HG03442 (cell line): ENCODE results near the gene DOLPP1.

Experiments
- ATAC-seq: cut with Tn5 transposase; IDR thresholded peaks from one replicate; pipeline ENCODE4 v1.9.1; 2021; ENCODE audit warnings: mild to moderate bottlenecking, moderate library complexity; ENCODE audit not compliant: unreplicated experiment

DOLPP1 gene

GRCh38 chr9:129093602-129094386 is 12.9 kb downstream of the DOLPP1 start:
- ATAC-seq: no peak

- ATAC-seq: no peak
Measured at GRCh38 chr9:129094387-129095169, 13.7 kb downstream of the DOLPP1 start.

GRCh38 chr9:129095170-129095667 is 14.3 kb downstream of the DOLPP1 start:
- no peak for ATAC-seq

DNA sequence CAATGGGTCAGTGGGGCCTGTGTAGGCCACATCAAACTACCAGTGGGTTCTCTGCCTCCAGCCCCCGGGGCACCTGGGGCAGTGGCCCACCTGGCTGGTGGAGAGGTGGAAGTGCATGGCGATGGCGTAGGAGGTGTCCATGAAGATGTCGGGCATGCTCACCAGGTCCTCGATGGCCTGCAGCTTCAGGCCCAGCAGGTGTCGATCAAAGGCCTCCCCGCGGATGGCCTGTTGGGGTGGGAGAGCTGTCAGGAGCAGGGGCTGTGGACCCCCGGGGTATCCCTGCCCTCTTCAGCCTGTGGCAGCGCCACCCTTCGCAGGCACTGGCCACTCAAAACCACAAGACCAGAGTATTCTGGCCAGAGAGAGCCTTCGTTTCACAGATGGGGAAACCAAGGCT is 15.0 kb downstream of the DOLPP1 start:
- ATAC-seq: no peak

GRCh38 chr9:129097671-129098306 is 16.9 kb downstream of the DOLPP1 start:
- no peak for ATAC-seq

DNA sequence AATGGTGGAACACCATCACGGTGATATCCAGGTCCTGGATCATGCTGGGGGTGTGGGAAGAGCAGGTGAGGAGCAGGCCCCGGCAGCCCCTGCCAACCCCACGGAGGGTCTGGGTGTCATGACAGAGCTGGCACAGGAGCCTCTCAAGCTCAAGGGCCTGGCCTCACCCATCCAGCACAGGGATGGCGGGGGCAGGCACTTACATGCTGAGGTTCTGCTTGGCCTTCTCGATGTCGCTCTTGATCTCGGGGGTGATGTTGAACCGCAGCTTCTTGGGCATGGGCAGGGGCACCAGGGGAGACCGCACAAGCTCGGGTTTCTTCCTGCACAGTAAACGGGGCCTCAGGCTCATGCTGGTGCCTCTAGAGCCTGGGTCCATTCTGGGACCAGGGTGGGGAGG is 17.4 kb downstream of the DOLPP1 start:
- ATAC-seq: no peak

DNA sequence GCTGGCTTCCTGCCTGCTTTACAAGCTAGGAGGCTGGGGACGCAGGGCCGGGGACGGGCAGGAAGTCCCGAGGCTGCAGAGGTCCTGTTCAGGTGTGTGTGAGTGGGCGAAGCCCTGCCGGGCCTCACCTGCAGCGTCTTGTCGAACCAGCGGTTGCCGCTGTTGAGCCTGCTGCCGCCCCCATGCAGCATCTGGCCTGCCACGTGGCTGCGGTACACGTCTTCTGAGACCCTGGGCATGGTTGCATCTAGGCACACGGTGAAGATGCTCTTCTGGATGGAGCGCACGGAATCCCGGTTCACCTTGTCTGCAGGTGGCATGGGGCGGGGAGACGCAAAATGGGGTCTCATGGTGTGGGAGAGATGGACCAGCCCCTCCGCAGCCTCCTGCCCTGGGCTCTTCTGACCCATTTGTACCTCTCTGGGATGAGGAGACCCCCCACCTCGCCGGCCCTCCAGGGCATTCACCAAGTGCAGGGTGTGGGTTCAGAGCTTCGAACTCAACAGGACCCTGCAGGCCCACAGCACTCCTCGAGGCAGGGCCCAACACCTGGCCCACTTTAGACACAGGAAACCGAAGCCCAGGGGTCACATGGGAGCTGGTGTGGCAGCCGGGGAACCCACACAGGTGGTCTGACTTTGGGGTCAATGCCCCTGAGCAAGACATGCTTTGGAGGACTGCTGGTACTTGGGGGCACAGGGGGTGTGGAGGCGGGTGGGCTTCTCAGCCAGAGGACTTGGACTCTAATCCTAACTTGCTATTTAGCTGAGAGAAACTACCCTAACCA is 19.7 kb downstream of the DOLPP1 start:
- ATAC-seq: no peak

DNA sequence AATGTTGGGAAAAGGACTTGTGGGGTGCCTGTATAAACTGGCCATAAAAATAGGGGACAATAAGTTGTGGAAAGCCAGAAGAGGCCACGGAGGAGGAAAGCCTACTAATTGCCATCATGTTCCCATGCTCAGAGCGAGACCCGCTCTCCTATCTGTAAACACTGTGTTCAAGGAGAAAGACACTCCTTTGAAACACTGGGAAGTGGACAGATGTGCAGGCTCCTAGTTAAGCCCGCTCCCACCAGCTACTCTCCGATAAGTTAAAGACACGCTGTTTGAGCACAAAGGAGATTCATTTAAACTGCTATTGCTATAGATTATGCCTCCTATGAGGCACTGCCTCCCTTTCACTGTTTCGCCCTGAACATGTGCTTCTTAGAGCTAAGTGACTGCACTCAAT is 20.4 kb downstream of the DOLPP1 start:
- no peak for ATAC-seq

GRCh38 chr9:129102095-129102525 is 21.2 kb downstream of the DOLPP1 start:
- ATAC-seq: no peak

- no peak for ATAC-seq
Measured at GRCh38 chr9:129102791-129103594, 22.1 kb downstream of the DOLPP1 start.

GRCh38 chr9:129103595-129103965 is 22.7 kb downstream of the DOLPP1 start:
- ATAC-seq: no peak

- no peak for ATAC-seq
Measured at GRCh38 chr9:129104051-129104450, 23.1 kb downstream of the DOLPP1 start.

GRCh38 chr9:129105857-129106694 is 25.2 kb downstream of the DOLPP1 start:
- ATAC-seq: no peak

GRCh38 chr9:129107651-129108050 is 26.7 kb downstream of the DOLPP1 start:
- ATAC-seq: no peak

- ATAC-seq: no peak
Measured at GRCh38 chr9:129108083-129108804, 27.3 kb downstream of the DOLPP1 start.

DNA sequence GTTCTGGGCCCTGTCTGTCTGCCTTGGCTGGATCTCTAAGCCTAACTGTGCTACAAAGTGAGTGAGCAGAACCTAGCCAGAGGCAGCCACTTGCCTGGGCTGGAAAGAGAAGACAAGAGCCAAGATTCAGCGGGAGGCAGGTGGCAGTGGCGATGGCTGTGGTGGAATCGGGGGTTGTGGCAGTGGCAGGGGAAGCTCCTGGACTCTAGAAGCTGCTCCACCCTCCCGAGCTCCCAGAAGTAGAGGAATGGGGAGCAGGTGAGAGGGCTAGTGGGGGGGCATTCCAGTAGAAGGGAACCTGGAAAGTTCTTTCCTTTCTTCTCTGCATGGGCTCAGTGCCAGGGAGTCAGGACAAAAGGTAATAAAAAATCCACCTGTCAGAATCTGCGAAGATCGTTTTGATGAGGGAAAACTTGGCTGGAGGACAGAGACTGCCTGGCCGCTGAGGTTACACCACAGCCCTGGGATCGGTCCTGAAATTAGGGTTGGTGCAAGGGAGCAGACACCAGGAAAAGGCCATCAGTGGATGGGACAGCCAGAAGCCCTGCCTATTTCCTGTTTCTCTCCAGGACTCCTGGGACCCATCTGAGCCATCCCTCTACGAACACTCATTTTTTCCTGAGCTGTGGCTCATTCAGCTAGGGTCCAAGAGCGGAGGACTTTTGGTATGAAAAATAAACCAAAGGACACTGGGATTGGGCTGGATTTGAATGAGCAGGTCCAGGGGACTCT is 28.1 kb downstream of the DOLPP1 start:
- no peak for ATAC-seq

DNA sequence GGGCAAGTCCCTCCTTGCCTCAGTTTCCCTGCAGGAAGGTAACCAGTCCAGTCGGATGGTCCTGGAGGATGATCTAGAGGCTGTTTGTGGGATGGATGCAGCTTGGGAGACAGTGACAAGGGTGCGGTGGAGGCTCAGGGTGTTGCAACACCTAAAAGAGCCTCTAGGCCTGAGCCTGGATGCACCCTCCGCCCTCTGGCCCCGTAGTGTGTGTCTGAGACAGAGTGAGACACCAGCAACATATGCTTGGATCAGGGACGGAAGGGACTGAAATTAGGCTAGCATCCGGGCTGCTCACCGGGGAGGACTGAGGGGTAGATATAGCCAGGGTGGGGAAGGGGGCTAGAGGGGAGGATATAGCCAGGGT is 28.6 kb downstream of the DOLPP1 start:
- ATAC-seq: no peak
